Naive thymus-derived CD4-positive, alpha-beta T cell (primary cell): ENCODE data around the gene TCERG1L. TPM values are rescaled to one million over a fixed set of nuclear protein-coding genes. Genes with fewer than 3 reads are reported as not detected.

ENCODE experiments used
- ATAC-seq: fragments of 150-1000 bp; cut with Tn5 transposase; 2 replicates; pipeline ENCODE4 v1.10.0; 2021; ENCODE audit warnings: mild to moderate bottlenecking, moderate library complexity
- CTCF ChIA-PET: fragments of 350-600 bp; sonication (Branson Sonifier 250); formaldehyde crosslinking; loops from one replicate; lab custom pipeline; 2021; ENCODE audit warnings: antibody characterized with exemption; lab: Charles Lee
- POLR2A ChIA-PET: fragments of 350-600 bp; sonication (Branson Sonifier 250); formaldehyde crosslinking; loops from one replicate; lab custom pipeline; 2021; ENCODE audit warnings: antibody characterized with exemption, inconsistent platforms; lab: Charles Lee
- DNase-seq, 9 donors: peaks; one replicate each; pipeline versions ENCODE4 v3.0.0 to v3.0.0-alpha.2; 2020 to 2022; ENCODE audit warnings: mixed read lengths in 1 of 9
- H3K27ac ChIP-seq: one replicate; pipeline ENCODE4 v1.7.0; 2013; ENCODE audit warnings: mild to moderate bottlenecking, low read depth, low read length, moderate library complexity
- H3K27me3 ChIP-seq, 2 donors: one replicate each; pipeline ENCODE4 v1.7.0; 2013; ENCODE audit warnings: low read length in 2 of 2, mild to moderate bottlenecking in 2 of 2, moderate library complexity in 2 of 2; ENCODE audit not compliant: control insufficient read depth in 2 of 2, insufficient read depth in 2 of 2
- H3K36me3 ChIP-seq, 3 experiments: 1 replicate in 2 of 3; 2 replicates in 1 of 3; pipeline ENCODE4 v1.7.0; 2013; ENCODE audit warnings: low read length in 3 of 3, mild to moderate bottlenecking in 3 of 3, moderate library complexity in 1 of 3; ENCODE audit not compliant: insufficient read depth in 3 of 3, control insufficient read depth in 2 of 3
- H3K4me1 ChIP-seq, 2 donors: one replicate each; pipeline ENCODE4 v1.7.0; 2013; ENCODE audit warnings: low read length in 2 of 2, mild to moderate bottlenecking in 2 of 2, moderate library complexity in 1 of 2; ENCODE audit not compliant: control insufficient read depth in 2 of 2, insufficient read depth in 2 of 2
- H3K4me3 ChIP-seq: 2 replicates; pipeline ENCODE4 v1.7.0; 2013; ENCODE audit warnings: mild to moderate bottlenecking, low read length
- H3K9me3 ChIP-seq, 3 experiments: 1 replicate in 2 of 3; 2 replicates in 1 of 3; pipeline ENCODE4 v1.7.0; 2013; ENCODE audit warnings: low read length in 3 of 3; ENCODE audit not compliant: control insufficient read depth in 2 of 3
- H3K27ac Mint-ChIP-seq, 9 donors: one replicate each; pipeline ENCODE4 v1.8.0; 2020 to 2022; ENCODE audit warnings: mixed read lengths in 9 of 9, mild to moderate bottlenecking in 8 of 9, moderate library complexity in 5 of 9, inconsistent platforms in 2 of 9
- H3K27me3 Mint-ChIP-seq, 5 donors: one replicate each; pipeline ENCODE4 v1.8.0; 2021 to 2022; ENCODE audit warnings: mixed read lengths in 5 of 5, mild to moderate bottlenecking in 1 of 5
- H3K36me3 Mint-ChIP-seq, 5 donors: one replicate each; pipeline ENCODE4 v1.8.0; 2020 to 2022; ENCODE audit warnings: mixed read lengths in 5 of 5, mild to moderate bottlenecking in 3 of 5, inconsistent platforms in 1 of 5
- H3K4me1 Mint-ChIP-seq, 7 donors: one replicate each; pipeline ENCODE4 v1.8.0; 2020 to 2022; ENCODE audit warnings: mixed read lengths in 7 of 7, mild to moderate bottlenecking in 3 of 7, inconsistent platforms in 1 of 7
- H3K4me3 Mint-ChIP-seq, 10 donors: one replicate each; pipeline ENCODE4 v1.8.0; 2020 to 2022; ENCODE audit warnings: mild to moderate bottlenecking in 10 of 10, mixed read lengths in 10 of 10, moderate library complexity in 6 of 10, inconsistent platforms in 2 of 10
- H3K9me3 Mint-ChIP-seq, 11 donors: one replicate each; pipeline ENCODE4 v1.8.0; 2020 to 2022; ENCODE audit warnings: mixed read lengths in 11 of 11, mild to moderate bottlenecking in 4 of 11, inconsistent platforms in 1 of 11, moderate library complexity in 1 of 11
- intact Hi-C, 2 donors: fragments of 100-400 bp; cut with micrococcal nuclease; formaldehyde crosslinking; loops; one replicate each; pipeline ENCODE4 v1.15.1; 2023
- polyA plus RNA-seq, 2 donors: library from polyadenylated mRNA; unstranded; fragments of 300-500 nt; fragmentation: Illumina TruSeq; gene quantifications; one replicate each; pipeline ENCODE4 v1.2.3, GENCODE V29; 2021
- total RNA-seq, 6 experiments: library from RNA in 5 of 6; stranded (reverse) in 5 of 6; gene quantifications; 1 replicate in 5 of 6; 2 replicates in 1 of 6; pipeline ENCODE4 v1.2.3 and lab custom pipeline; 2021 to 2026

Gene TCERG1L
- total and polyA plus RNA-seq, 7 experiments from 2014 or later, result 0.11 to 0.42 (median 0.39) TPM; not detected in 4

- Histone ChIP-seq H3K27me3 (no peaks in the 10 kb centered on the region), H3K4me1 (no peaks in the 10 kb centered on the region), H3K27ac (no peak overlapping the region), H3K9me3 (no peaks in the 10 kb centered on the region), H3K4me3 (no peak overlapping the region), H3K36me3 (no peaks in the 10 kb centered on the region)
- Mint-ChIP-seq H3K9me3 (peaks cover 0 to 8% (median 0%) of the 10 kb centered on the region in 11 donors), H3K36me3 (peaks cover 0 to 5% (median 0%) of the 10 kb centered on the region in 5 donors), H3K4me1 (peaks cover 0 to 30% (median 25%) of the 10 kb centered on the region in 7 donors), H3K27ac (peak overlapping the region in 3 of 9 donors; percentile 21 to 89 (median 66)), H3K27me3 (peaks cover 0 to 4% (median 0%) of the 10 kb centered on the region in 5 donors), H3K4me3 (peak overlapping the region in 1 of 10 donors; percentile 14)
- intact Hi-C loops, result loop anchor here in 1 of 2 donors (5.0 kb wide), 1 partner anchor 43 kb away; no protein-coding TSS in a partner anchor
- ATAC-seq (no peak), DNase-seq (no peak)
- CTCF ChIA-PET, result no interaction called here
- POLR2A ChIA-PET, result interaction anchor here (0.7 kb wide), 1 partner anchor 226 kb away, joined by 3 read pairs; no protein-coding TSS in a partner anchor
Observed at GRCh38 chr10:131125511-131126225, 185.9 kb downstream of the TCERG1L start.

DNA sequence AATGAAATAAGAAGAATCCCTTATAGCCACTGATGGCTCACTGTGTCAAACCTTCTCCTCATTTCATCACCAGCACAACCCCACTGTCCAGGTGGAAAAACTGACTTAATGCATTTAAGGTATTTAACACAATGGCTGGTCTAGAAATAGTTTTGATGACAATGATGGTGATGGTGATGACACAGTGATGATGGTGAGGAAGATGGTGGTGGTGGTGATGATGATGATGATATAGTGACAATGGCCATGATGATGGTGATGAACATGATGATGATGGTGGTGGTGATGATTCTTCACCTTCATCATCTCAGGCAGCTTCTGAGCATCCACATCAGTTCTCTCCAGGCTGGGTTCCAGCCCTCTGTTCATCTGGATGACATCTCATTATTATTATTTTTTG lies 186.6 kb downstream of the TCERG1L start:
- peaks cover 0 to 8% (median 0%) of the 10 kb centered on the region in 11 donors for H3K9me3 Mint-ChIP-seq
- no peak overlapping the region for H3K4me3 ChIP-seq
- no peak overlapping the region for H3K27ac ChIP-seq
- H3K27me3 Mint-ChIP-seq, result peaks cover 0 to 4% (median 0%) of the 10 kb centered on the region in 5 donors
- no peaks in the 10 kb centered on the region for H3K36me3 ChIP-seq
- peaks cover 0 to 5% (median 0%) of the 10 kb centered on the region in 5 donors for H3K36me3 Mint-ChIP-seq
- ChIA-PET CTCF (no interaction called here), POLR2A (no interaction called here)
- no peak overlapping the region for H3K4me3 Mint-ChIP-seq
- peaks cover 0 to 30% (median 25%) of the 10 kb centered on the region in 7 donors for H3K4me1 Mint-ChIP-seq
- no peak for ATAC-seq
- no peaks in the 10 kb centered on the region for H3K27me3 ChIP-seq
- H3K27ac Mint-ChIP-seq, result peak overlapping the region in 2 of 9 donors; percentile 41 to 89
- DNase-seq, result no peak
- H3K4me1 ChIP-seq, result no peaks in the 10 kb centered on the region
- intact Hi-C loops, result loop anchor here in 1 of 2 donors (5.0 kb wide), 1 partner anchor 43 kb away; no protein-coding TSS in a partner anchor
- no peaks in the 10 kb centered on the region for H3K9me3 ChIP-seq

GRCh38 chr10:131123496-131123895 lies 188.0 kb downstream of the TCERG1L start:
- Mint-ChIP-seq H3K4me3 (no peak overlapping the region), H3K27me3 (no peaks in the 10 kb centered on the region), H3K27ac (no peak overlapping the region), H3K4me1 (peaks cover 0 to 22% (median 20%) of the 10 kb centered on the region in 7 donors), H3K36me3 (peaks cover 0 to 5% (median 0%) of the 10 kb centered on the region in 5 donors), H3K9me3 (peaks cover 0 to 8% (median 0%) of the 10 kb centered on the region in 11 donors)
- H3K9me3 ChIP-seq, result no peaks in the 10 kb centered on the region
- H3K27ac ChIP-seq, result no peak overlapping the region
- no peak overlapping the region for H3K4me3 ChIP-seq
- ChIA-PET POLR2A (no interaction called here), CTCF (no interaction called here)
- intact Hi-C loops, result no loop called here
- no peak for ATAC-seq
- H3K4me1 ChIP-seq, result no peaks in the 10 kb centered on the region
- no peak for DNase-seq
- no peaks in the 10 kb centered on the region for H3K36me3 ChIP-seq
- no peaks in the 10 kb centered on the region for H3K27me3 ChIP-seq

- Histone ChIP-seq H3K9me3 (no peaks in the 10 kb centered on the region), H3K36me3 (no peaks in the 10 kb centered on the region), H3K27me3 (no peaks in the 10 kb centered on the region), H3K4me1 (no peaks in the 10 kb centered on the region), H3K4me3 (no peak overlapping the region), H3K27ac (no peak overlapping the region)
- peaks cover 0 to 3% (median under 1%) of the 10 kb centered on the region in 7 donors for H3K4me1 Mint-ChIP-seq
- no peaks in the 10 kb centered on the region for H3K27me3 Mint-ChIP-seq
- ChIA-PET POLR2A (no interaction called here), CTCF (no interaction called here)
- H3K4me3 Mint-ChIP-seq, result no peak overlapping the region
- ATAC-seq (no peak), DNase-seq (no peak)
- H3K36me3 Mint-ChIP-seq, result peaks cover 0 to 5% (median 0%) of the 10 kb centered on the region in 5 donors
- H3K9me3 Mint-ChIP-seq, result peaks cover 0 to 8% (median 0%) of the 10 kb centered on the region in 11 donors
- intact Hi-C loops, result no loop called here
- H3K27ac Mint-ChIP-seq, result no peak overlapping the region
Observed at GRCh38 chr10:131121511-131122035, 189.9 kb downstream of the TCERG1L start.

DNA sequence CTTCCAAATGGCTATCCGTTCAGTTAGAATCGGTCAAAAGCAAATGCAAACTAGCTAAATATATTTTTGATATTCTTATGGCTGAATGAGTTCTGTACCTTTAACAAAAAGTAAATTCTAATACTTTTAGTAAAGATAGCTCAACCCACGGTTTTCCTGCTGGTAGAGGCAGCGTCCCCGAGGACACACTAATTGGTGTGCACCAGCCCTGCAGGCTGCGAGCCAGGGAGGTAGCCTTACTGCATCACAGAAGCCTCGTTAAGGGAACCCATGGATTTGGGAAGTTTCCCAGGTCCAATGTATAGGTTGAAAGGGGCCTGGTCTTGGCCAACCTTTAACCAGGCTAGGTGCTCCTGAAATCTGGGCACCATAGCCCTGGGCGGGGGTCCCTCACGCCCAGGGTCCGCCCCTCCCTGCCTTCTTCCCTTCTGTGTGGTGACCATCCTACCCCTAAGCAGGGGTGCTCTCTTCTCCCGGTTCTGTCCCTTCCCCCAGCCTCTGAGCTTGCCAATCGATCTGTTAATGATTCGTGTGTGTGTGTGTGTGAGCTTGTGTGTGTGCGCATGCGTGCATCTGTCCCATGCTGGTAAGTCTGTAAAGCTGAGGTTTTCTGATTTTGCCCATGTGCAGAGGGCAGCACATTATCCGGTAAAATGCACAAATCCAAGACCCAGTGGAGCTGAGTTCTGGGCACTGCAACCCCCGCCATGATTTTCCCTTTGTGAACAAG lies 191.7 kb downstream of the TCERG1L start:
- H3K4me3 Mint-ChIP-seq, result no peak overlapping the region

DNA sequence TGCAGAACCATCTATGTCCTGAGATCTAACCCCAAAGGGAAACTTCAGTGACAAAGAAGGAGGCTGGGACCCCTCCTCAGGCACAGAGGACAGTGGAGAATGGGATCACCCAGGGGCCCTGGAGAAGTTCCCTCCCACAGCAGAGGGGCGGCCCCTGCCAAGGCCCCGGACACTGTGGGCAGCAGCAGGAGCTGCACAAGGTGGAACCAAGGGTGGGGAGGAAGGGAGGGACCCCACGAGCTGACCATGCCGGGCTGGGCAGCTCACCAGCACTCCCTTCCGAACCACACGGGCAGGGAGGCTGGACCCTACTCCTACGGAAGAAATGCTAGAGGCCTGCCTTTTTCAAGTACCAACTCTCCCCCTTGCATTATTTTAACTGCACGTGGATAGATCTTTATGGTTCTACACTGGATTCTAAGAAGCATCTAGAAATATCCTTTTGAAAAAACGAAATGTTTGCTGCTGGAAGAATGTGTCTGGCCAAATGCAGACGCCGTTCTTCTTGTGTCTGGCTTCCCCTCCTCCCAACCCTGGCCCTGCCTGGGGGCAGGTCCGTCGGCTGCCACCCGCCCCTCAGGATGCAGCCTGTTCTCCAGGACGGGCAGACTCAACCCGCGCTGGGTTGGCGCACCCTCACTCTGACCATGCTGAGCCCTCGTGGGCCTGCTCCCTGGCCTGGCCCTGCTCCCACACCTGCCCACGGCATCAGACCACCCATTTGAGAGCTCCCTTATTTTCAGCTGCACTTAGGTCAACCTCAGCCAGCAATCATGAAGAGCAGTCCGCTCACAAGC lies 193.9 kb downstream of the TCERG1L start:
- Mint-ChIP-seq H3K27ac (no peak overlapping the region), H3K36me3 (peaks cover 0 to 4% (median 0%) of the 10 kb centered on the region in 5 donors), H3K9me3 (peaks cover 0 to 5% (median 0%) of the 10 kb centered on the region in 11 donors), H3K4me3 (no peak overlapping the region), H3K27me3 (no peaks in the 10 kb centered on the region), H3K4me1 (peaks cover 0 to 7% (median 0%) of the 10 kb centered on the region in 7 donors)
- Histone ChIP-seq H3K9me3 (no peaks in the 10 kb centered on the region), H3K27ac (no peak overlapping the region), H3K27me3 (no peaks in the 10 kb centered on the region), H3K36me3 (no peaks in the 10 kb centered on the region), H3K4me1 (no peaks in the 10 kb centered on the region), H3K4me3 (no peak overlapping the region)
- intact Hi-C loops, result no loop called here
- ChIA-PET CTCF (no interaction called here), POLR2A (no interaction called here)
- DNase-seq (no peak), ATAC-seq (no peak)

More for the DNA sequence above, 191.7 kb downstream of the TCERG1L start:
- Histone ChIP-seq H3K9me3 (no peaks in the 10 kb centered on the region), H3K4me3 (no peak overlapping the region), H3K4me1 (no peaks in the 10 kb centered on the region), H3K36me3 (no peaks in the 10 kb centered on the region), H3K27ac (no peak overlapping the region), H3K27me3 (no peaks in the 10 kb centered on the region)
- H3K27ac Mint-ChIP-seq, result no peak overlapping the region
- peaks cover 0 to 8% (median 0%) of the 10 kb centered on the region in 11 donors for H3K9me3 Mint-ChIP-seq
- no peaks in the 10 kb centered on the region for H3K27me3 Mint-ChIP-seq
- intact Hi-C loops, result no loop called here
- POLR2A ChIA-PET, result no interaction called here
- DNase-seq (no peak), ATAC-seq (no peak)
- H3K36me3 Mint-ChIP-seq, result peaks cover 0 to 5% (median 0%) of the 10 kb centered on the region in 5 donors
- H3K4me1 Mint-ChIP-seq, result no peaks in the 10 kb centered on the region
- CTCF ChIA-PET, result no interaction called here
